ENCODE data around the gene YIF1B.

GRCh38 chr19:38352611-38353010 lies 36.9 kb upstream of the YIF1B start:
- TF ChIP-seq YY1 (IDR thresholded peaks at IDR 0.05; ENCODE audit: insufficient read depth, insufficient read length): no peak
- no peak for TF ChIP-seq ZNF274 (IDR thresholded peaks at IDR 0.05; ENCODE audit: low read depth, low read length)
- TF ChIP-seq SUZ12 (IDR thresholded peaks at IDR 0.05; ENCODE audit: extremely low read depth, insufficient read depth, insufficient read length): no peak

Measured in NT2/D1 (cell line).